DND-41 (cell line): ENCODE measurements around the gene RAB3C.

Source experiments
- ATAC-seq: fragments of 200-7000 bp; cut with Tn5 transposase; 3 replicates; pipeline ENCODE4 v1.9.1; 2021; ENCODE audit warnings: low read depth; ENCODE audit not compliant: insufficient read depth
- DNase-seq: peaks from one replicate; pipeline ENCODE4 v3.0.0-alpha.2; 2020
- H2AFZ ChIP-seq: 2 replicates; pipeline ENCODE4 v1.6.0; 2012; ENCODE audit warnings: low read depth, low read length
- H3K27ac ChIP-seq: 2 replicates; pipeline ENCODE4 v1.5.1; 2012; ENCODE audit warnings: low read length, inconsistent platforms
- H3K27me3 ChIP-seq: fragments of 200-600 bp; sonication (generic); 2 replicates; pipeline ENCODE4 v1.6.0; 2012; ENCODE audit warnings: low read length, mild to moderate bottlenecking, inconsistent platforms; ENCODE audit not compliant: insufficient read depth, poor library complexity
- H3K36me3 ChIP-seq: 2 replicates; pipeline ENCODE4 v1.5.1; 2012; ENCODE audit warnings: low read length, inconsistent platforms; ENCODE audit not compliant: insufficient read depth
- H3K4me1 ChIP-seq: 2 replicates; pipeline ENCODE4 v1.5.1; 2012; ENCODE audit warnings: mild to moderate bottlenecking, low read length; ENCODE audit not compliant: insufficient read depth
- H3K4me2 ChIP-seq: 2 replicates; pipeline ENCODE4 v1.6.0; 2012; ENCODE audit warnings: mild to moderate bottlenecking, moderate library complexity, low read length, inconsistent platforms; ENCODE audit not compliant: insufficient read depth
- H3K4me3 ChIP-seq, 2 experiments: fragments of 200-600 bp in 1 of 2; shearing (Covaris generic) in 1 of 2; 2 replicates each; pipeline ENCODE4 v1.5.1; 2012 to 2016; ENCODE audit warnings: inconsistent platforms in 2 of 2, low read length in 2 of 2, mild to moderate bottlenecking in 2 of 2, low read depth in 1 of 2, moderate library complexity in 1 of 2
- H3K79me2 ChIP-seq: 2 replicates; pipeline ENCODE4 v1.6.0; 2012; ENCODE audit warnings: low read length, inconsistent platforms; ENCODE audit not compliant: insufficient read depth
- H3K9ac ChIP-seq: 2 replicates; pipeline ENCODE4 v1.6.0; 2012; ENCODE audit warnings: low read depth, mild to moderate bottlenecking, inconsistent platforms, low read length, moderate library complexity
- H3K9me3 ChIP-seq: 2 replicates; pipeline ENCODE4 v1.5.1; 2012; ENCODE audit warnings: low read length, moderate library complexity, mild to moderate bottlenecking, inconsistent platforms; ENCODE audit not compliant: insufficient read depth, severe bottlenecking
- H4K20me1 ChIP-seq: 2 replicates; pipeline ENCODE4 v1.6.0; 2012; ENCODE audit warnings: low read length; ENCODE audit not compliant: insufficient read depth
- EZH2 ChIP-seq: IDR thresholded peaks from 3 replicates; pipeline ENCODE4 v1.6.1; 2012; ENCODE audit warnings: borderline replicate concordance, low read depth, mild to moderate bottlenecking, moderate library complexity, low read length, inconsistent platforms; ENCODE audit not compliant: severe bottlenecking
- TF ChIP-seq, protein P1 (sequence below): IDR thresholded peaks from 2 replicates; pipeline ENCODE4 v1.5.1; 2012; ENCODE audit warnings: borderline replicate concordance, low read length, moderate library complexity, mild to moderate bottlenecking; ENCODE audit not compliant: poor library complexity, severe bottlenecking; ENCODE audit errors: extremely low read depth

RAB3C gene

DNA sequence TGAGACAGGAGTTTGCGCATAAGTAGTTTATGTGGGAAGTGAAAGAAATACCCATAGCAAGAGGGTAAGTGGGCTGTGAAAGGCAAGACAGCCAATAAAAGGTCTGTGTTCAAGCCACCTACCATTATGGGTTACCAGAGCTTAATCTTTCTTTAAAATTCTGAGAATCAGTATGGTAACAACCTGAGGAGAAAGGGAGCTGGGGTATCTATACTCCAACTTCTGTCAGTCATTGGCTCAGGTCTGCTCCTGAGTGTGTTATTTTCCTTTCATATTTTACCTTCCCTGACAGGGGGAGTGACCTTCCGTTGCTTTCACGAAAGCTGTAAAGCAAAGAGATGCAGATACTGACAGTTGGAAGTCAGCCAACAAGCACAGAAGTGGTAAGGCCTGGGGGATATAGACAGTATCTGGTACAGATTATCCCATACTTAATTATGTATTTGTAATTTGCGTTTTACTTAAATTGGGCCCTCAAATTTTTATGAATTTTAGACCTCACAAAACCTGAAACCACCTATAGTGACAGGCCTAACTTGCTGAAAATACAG, 233.4 kb downstream of the RAB3C start:
- DNase-seq (no peak), ATAC-seq (no peak)
- H3K27ac ChIP-seq: no peak overlapping the region
- no peak overlapping the region for H3K4me2 ChIP-seq
- no peak overlapping the region for H3K4me3 ChIP-seq
- H4K20me1 ChIP-seq: no peaks in the 10 kb centered on the region
- no peaks in the 10 kb centered on the region for H3K4me1 ChIP-seq
- H3K9me3 ChIP-seq: no peaks in the 10 kb centered on the region
- TF ChIP-seq, protein P1, sequence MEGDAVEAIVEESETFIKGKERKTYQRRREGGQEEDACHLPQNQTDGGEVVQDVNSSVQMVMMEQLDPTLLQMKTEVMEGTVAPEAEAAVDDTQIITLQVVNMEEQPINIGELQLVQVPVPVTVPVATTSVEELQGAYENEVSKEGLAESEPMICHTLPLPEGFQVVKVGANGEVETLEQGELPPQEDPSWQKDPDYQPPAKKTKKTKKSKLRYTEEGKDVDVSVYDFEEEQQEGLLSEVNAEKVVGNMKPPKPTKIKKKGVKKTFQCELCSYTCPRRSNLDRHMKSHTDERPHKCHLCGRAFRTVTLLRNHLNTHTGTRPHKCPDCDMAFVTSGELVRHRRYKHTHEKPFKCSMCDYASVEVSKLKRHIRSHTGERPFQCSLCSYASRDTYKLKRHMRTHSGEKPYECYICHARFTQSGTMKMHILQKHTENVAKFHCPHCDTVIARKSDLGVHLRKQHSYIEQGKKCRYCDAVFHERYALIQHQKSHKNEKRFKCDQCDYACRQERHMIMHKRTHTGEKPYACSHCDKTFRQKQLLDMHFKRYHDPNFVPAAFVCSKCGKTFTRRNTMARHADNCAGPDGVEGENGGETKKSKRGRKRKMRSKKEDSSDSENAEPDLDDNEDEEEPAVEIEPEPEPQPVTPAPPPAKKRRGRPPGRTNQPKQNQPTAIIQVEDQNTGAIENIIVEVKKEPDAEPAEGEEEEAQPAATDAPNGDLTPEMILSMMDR: no peak
- no peak for TF ChIP-seq EZH2
- no peak overlapping the region for H3K9ac ChIP-seq
- no peaks in the 10 kb centered on the region for H3K79me2 ChIP-seq
- no peaks in the 10 kb centered on the region for H3K27me3 ChIP-seq
- no peaks in the 10 kb centered on the region for H3K36me3 ChIP-seq
- no peak overlapping the region for H2AFZ ChIP-seq

DNA sequence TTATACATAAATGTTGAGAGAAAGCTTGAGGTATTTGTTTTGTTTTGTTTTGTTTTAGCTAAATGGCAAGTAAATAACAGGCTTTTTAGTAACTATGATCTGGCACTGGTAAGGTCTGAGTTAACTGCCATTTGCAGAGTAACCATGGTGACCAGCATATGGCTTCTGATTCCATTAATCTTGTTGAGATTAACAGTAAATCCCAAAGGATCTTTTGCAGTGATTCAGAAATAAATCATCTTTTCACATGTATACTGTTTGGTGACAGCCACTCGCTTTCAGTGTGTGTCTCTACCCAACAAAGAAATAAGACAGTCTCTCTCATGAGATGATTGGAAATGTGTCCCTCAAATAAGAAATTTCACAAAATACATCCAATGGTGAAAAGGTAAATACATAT, 235.6 kb downstream of the RAB3C start:
- TF ChIP-seq, protein P1: no peak
- no peak for TF ChIP-seq EZH2
- no peak overlapping the region for H3K27ac ChIP-seq
- no peaks in the 10 kb centered on the region for H3K9me3 ChIP-seq
- no peak overlapping the region for H2AFZ ChIP-seq
- H3K4me2 ChIP-seq: no peak overlapping the region
- no peaks in the 10 kb centered on the region for H3K4me1 ChIP-seq
- H3K79me2 ChIP-seq: no peaks in the 10 kb centered on the region
- H3K4me3 ChIP-seq: no peak overlapping the region
- H4K20me1 ChIP-seq: no peaks in the 10 kb centered on the region
- H3K27me3 ChIP-seq: no peaks in the 10 kb centered on the region
- ATAC-seq (no peak), DNase-seq (no peak)
- no peak overlapping the region for H3K9ac ChIP-seq
- no peaks in the 10 kb centered on the region for H3K36me3 ChIP-seq

DNA sequence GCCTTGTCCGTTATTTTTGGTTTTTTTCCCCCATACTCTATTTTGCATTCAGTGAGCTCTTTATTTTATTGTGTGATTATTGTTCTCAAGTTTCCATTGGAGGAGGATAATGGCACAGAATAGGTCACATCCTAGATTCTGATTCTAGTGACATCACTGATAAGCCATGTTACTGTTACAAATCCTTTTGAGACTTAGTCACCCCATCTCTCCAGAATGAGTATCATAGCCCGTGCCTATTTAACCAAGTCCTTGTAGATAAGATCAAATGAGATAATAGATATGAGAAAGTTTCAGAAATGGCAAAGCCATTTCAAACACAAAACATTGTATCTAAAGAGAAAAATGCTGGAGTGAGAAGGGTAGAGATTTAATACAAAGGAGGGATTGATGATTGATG, 242.6 kb downstream of the RAB3C start:
- no peaks in the 10 kb centered on the region for H3K9me3 ChIP-seq
- no peak overlapping the region for H3K4me3 ChIP-seq
- H3K4me2 ChIP-seq: no peak overlapping the region
- no peaks in the 10 kb centered on the region for H3K27me3 ChIP-seq
- H3K79me2 ChIP-seq: no peaks in the 10 kb centered on the region
- DNase-seq: no peak
- no peaks in the 10 kb centered on the region for H4K20me1 ChIP-seq
- no peak overlapping the region for H3K9ac ChIP-seq
- no peaks in the 10 kb centered on the region for H3K36me3 ChIP-seq
- no peaks in the 10 kb centered on the region for H3K4me1 ChIP-seq
- H3K27ac ChIP-seq: no peak overlapping the region
- no peak for TF ChIP-seq EZH2
- TF ChIP-seq, protein P1: no peak
- ATAC-seq: no peak
- H2AFZ ChIP-seq: no peak overlapping the region

DNA sequence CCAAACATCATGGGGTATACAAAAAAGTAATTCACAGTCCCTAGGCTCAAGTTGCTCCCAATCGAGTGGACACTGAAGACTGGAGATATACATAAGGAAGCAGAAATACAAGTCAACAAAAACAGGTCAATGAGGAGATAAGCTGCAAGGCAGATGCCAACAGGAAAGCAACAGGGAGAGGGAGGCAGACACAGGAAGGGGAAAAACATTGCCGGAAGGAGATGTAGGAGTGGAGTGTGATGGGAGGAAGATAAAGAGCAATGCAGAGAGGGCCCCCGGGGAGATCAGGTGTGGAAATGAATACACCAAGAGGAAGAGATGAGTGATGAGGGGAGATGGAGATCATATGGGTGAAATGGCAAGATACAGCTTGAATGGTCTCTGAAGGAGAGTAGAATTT, 243.0 kb downstream of the RAB3C start:
- no peaks in the 10 kb centered on the region for H3K36me3 ChIP-seq
- H3K27ac ChIP-seq: no peak overlapping the region
- no peaks in the 10 kb centered on the region for H3K4me1 ChIP-seq
- no peaks in the 10 kb centered on the region for H3K9me3 ChIP-seq
- DNase-seq: no peak
- H3K4me3 ChIP-seq: no peak overlapping the region
- no peak overlapping the region for H2AFZ ChIP-seq
- no peaks in the 10 kb centered on the region for H3K27me3 ChIP-seq
- H3K9ac ChIP-seq: no peak overlapping the region
- ATAC-seq: no peak
- TF ChIP-seq, protein P1: no peak
- no peak for TF ChIP-seq EZH2
- no peaks in the 10 kb centered on the region for H4K20me1 ChIP-seq
- H3K79me2 ChIP-seq: no peaks in the 10 kb centered on the region
- no peak overlapping the region for H3K4me2 ChIP-seq
